PC-9 (cell line): ENCODE data around the gene GNAO1. TPM values are rescaled to one million over a fixed set of nuclear protein-coding genes. Genes with fewer than 3 reads are reported as not detected.

Experiments
- BruUV-seq: library from RNA; stranded (reverse); fragments of 400-500 nt; replicated peaks from 2 replicates; lab custom pipeline; 2021; lab: Mats Ljungman, UMichigan
- CTCF ChIA-PET: fragments of 300-600 bp; sonication (Branson Sonifier 250); formaldehyde crosslinking; loops from one replicate; lab custom pipeline; 2022; ENCODE audit warnings: antibody characterized with exemption; lab: Charles Lee
- POLR2A ChIA-PET: fragments of 300-600 bp; sonication (Branson Sonifier 250); formaldehyde crosslinking; loops from one replicate; lab custom pipeline; 2022; ENCODE audit warnings: antibody characterized with exemption; ENCODE audit not compliant: unreplicated experiment; lab: Charles Lee
- DNase-seq, 2 experiments: peaks; one replicate each; pipeline versions ENCODE4 v3.0.0 to v3.0.0-alpha.2; 2015 to 2022; ENCODE audit warnings: mixed read lengths in 1 of 2
- H2AFZ ChIP-seq: fragments of 200-600 bp; sonication (generic); 2 replicates; pipeline ENCODE4 v1.8.1; 2017; ENCODE audit warnings: antibody characterized with exemption
- H3F3A ChIP-seq: fragments of 200-600 bp; sonication (generic); 2 replicates; pipeline ENCODE4 v1.8.1; 2017; ENCODE audit warnings: antibody characterized with exemption, mild to moderate bottlenecking, low read depth; ENCODE audit not compliant: insufficient read depth
- H3K27ac ChIP-seq: fragments of 200-600 bp; sonication (generic); 2 replicates; pipeline ENCODE4 v1.6.1; 2016; ENCODE audit warnings: mixed run types
- H3K27me3 ChIP-seq: fragments of 200-600 bp; sonication (generic); 2 replicates; pipeline ENCODE4 v1.6.1; 2016; ENCODE audit warnings: low read depth, mixed run types; ENCODE audit not compliant: insufficient read depth
- H3K36me3 ChIP-seq: fragments of 200-600 bp; sonication (generic); 2 replicates; pipeline ENCODE4 v1.6.1; 2016; ENCODE audit warnings: low read depth, mixed run types
- H3K4me1 ChIP-seq: fragments of 200-600 bp; sonication (generic); replicated peaks from 2 replicates; pipeline ENCODE4 v1.6.1; 2016; ENCODE audit warnings: mixed run types; ENCODE audit not compliant: insufficient read depth
- H3K4me2 ChIP-seq: fragments of 200-600 bp; sonication (generic); 2 replicates; pipeline ENCODE4 v1.6.1; 2017; ENCODE audit warnings: mixed run types
- H3K4me3 ChIP-seq: fragments of 200-600 bp; sonication (generic); 2 replicates; pipeline ENCODE4 v1.6.1; 2016; ENCODE audit warnings: mixed run types
- H3K79me2 ChIP-seq: fragments of 200-600 bp; sonication (generic); 2 replicates; pipeline ENCODE4 v1.6.1; 2017; ENCODE audit warnings: low read depth, mixed run types
- H3K9me2 ChIP-seq: fragments of 200-600 bp; sonication (generic); 2 replicates; pipeline ENCODE4 v1.8.1; 2017; ENCODE audit warnings: mild to moderate bottlenecking; ENCODE audit not compliant: insufficient read depth
- H3K9me3 ChIP-seq: fragments of 200-600 bp; sonication (generic); 2 replicates; pipeline ENCODE4 v1.8.1; 2016; ENCODE audit warnings: low read depth; ENCODE audit not compliant: insufficient read depth
- H4K20me1 ChIP-seq: fragments of 200-600 bp; sonication (generic); 2 replicates; pipeline ENCODE4 v1.8.1; 2017; ENCODE audit not compliant: insufficient read depth
- EZH2 ChIP-seq: fragments of 200-600 bp; sonication (generic); IDR thresholded peaks from 2 replicates; pipeline ENCODE4 v1.8.0; 2017; ENCODE audit warnings: antibody characterized with exemption, low read depth
- intact Hi-C: fragments of 100-400 bp; cut with micrococcal nuclease; formaldehyde crosslinking; loops from one replicate; pipeline ENCODE4 v1.10.0; 2022; ENCODE audit not compliant: unreplicated experiment
- total RNA-seq: library from RNA; stranded (reverse); gene quantifications from 2 replicates; pipeline ENCODE4 v1.2.3, GENCODE V29; 2021
- TF ChIP-seq, protein P1 (sequence below): fragments of 200-600 bp; sonication (generic); conservative IDR thresholded peaks from 2 replicates; pipeline ENCODE4 v1.6.1; 2017; ENCODE audit warnings: mixed run types, antibody characterized with exemption, mild to moderate bottlenecking, moderate library complexity

GNAO1 gene
- total RNA-seq, 1 experiment from 2014 or later: 2.8 TPM

- Histone ChIP-seq H3F3A (0 out of 2 replicates have a peak, but pooled peaks cover 2% of the 10 kb centered on the region), H3K4me1 (peaks cover 6% of the 10 kb centered on the region; the same call in 1 of the 2 replicates), H3K9me3 (no peaks in the 10 kb centered on the region), H3K4me2 (no peak overlapping the region), H3K36me3 (no peaks in the 10 kb centered on the region), H2AFZ (no peak overlapping the region), H3K79me2 (no peaks in the 10 kb centered on the region), H3K9me2 (no peaks in the 10 kb centered on the region), H3K27ac (no peak overlapping the region), H3K27me3 (no peaks in the 10 kb centered on the region), H3K4me3 (no peak overlapping the region), H4K20me1 (no peaks in the 10 kb centered on the region)
- BruUV-seq: no TSS peak
- POLR2A ChIA-PET: no interaction called here
- TF ChIP-seq, protein P1, sequence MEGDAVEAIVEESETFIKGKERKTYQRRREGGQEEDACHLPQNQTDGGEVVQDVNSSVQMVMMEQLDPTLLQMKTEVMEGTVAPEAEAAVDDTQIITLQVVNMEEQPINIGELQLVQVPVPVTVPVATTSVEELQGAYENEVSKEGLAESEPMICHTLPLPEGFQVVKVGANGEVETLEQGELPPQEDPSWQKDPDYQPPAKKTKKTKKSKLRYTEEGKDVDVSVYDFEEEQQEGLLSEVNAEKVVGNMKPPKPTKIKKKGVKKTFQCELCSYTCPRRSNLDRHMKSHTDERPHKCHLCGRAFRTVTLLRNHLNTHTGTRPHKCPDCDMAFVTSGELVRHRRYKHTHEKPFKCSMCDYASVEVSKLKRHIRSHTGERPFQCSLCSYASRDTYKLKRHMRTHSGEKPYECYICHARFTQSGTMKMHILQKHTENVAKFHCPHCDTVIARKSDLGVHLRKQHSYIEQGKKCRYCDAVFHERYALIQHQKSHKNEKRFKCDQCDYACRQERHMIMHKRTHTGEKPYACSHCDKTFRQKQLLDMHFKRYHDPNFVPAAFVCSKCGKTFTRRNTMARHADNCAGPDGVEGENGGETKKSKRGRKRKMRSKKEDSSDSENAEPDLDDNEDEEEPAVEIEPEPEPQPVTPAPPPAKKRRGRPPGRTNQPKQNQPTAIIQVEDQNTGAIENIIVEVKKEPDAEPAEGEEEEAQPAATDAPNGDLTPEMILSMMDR: no peak
- TF ChIP-seq EZH2: no peak
- DNase-seq: no peak
- CTCF ChIA-PET: no interaction called here
- intact Hi-C loops: no loop called here
These were observed 104.6 kb downstream of the GNAO1 start for GRCh38 chr16:56295739-56296527.

GRCh38 chr16:56297684-56298083 is 106.4 kb downstream of the GNAO1 start:
- CTCF ChIA-PET: no interaction called here
- no peak overlapping the region for H3K4me3 ChIP-seq
- intact Hi-C loops: no loop called here
- BruUV-seq: no TSS peak
- no peaks in the 10 kb centered on the region for H3K9me2 ChIP-seq
- H2AFZ ChIP-seq: no peak overlapping the region
- peaks cover 10% of the 10 kb centered on the region; the same call in 1 of the 2 replicates for H3K4me1 ChIP-seq
- TF ChIP-seq, protein P1: no peak
- no peak for TF ChIP-seq EZH2
- no peak overlapping the region for H3K27ac ChIP-seq
- H3K79me2 ChIP-seq: no peaks in the 10 kb centered on the region
- no peaks in the 10 kb centered on the region for H3K36me3 ChIP-seq
- no peaks in the 10 kb centered on the region for H3K27me3 ChIP-seq
- H3K9me3 ChIP-seq: no peaks in the 10 kb centered on the region
- DNase-seq: no peak
- H3K4me2 ChIP-seq: no peak overlapping the region
- H4K20me1 ChIP-seq: no peaks in the 10 kb centered on the region
- POLR2A ChIA-PET: no interaction called here
- 0 out of 2 replicates have a peak, but pooled peaks cover 2% of the 10 kb centered on the region for H3F3A ChIP-seq

- no peak for DNase-seq
- BruUV-seq: no TSS peak
- Histone ChIP-seq H4K20me1 (no peaks in the 10 kb centered on the region), H3K36me3 (no peaks in the 10 kb centered on the region), H3K27me3 (no peaks in the 10 kb centered on the region), H3K9me2 (no peaks in the 10 kb centered on the region), H3K4me3 (no peak overlapping the region), H3K4me1 (peaks cover 10% of the 10 kb centered on the region; the same call in 1 of the 2 replicates), H3K9me3 (no peaks in the 10 kb centered on the region), H3K79me2 (no peaks in the 10 kb centered on the region), H3K4me2 (no peak overlapping the region), H3F3A (0 out of 2 replicates have a peak, but pooled peaks cover 2% of the 10 kb centered on the region), H2AFZ (no peak overlapping the region), H3K27ac (no peak overlapping the region)
- no peak for TF ChIP-seq EZH2
- TF ChIP-seq, protein P1: no peak
- intact Hi-C loops: no loop called here
- POLR2A ChIA-PET: no interaction called here
- CTCF ChIA-PET: no interaction called here
These were observed 106.8 kb downstream of the GNAO1 start for GRCh38 chr16:56298116-56298515.
